Neural progenitor cell (in vitro differentiated cells): Measurements from ENCODE around the gene HHAT. TPM values are rescaled to one million over a fixed set of nuclear protein-coding genes. Genes with fewer than 3 reads are reported as not detected.

Source experiments
- DNase-seq: peaks from one replicate; pipeline ENCODE4 v3.0.0-alpha.2; 2016; ENCODE audit warnings: low spot score
- H2AFZ ChIP-seq: fragments of 200-600 bp; sonication (generic); replicated peaks from 2 replicates; pipeline ENCODE4 v1.6.1; 2016; ENCODE audit warnings: antibody characterized with exemption
- H3F3A ChIP-seq: fragments of 200-600 bp; sonication (generic); 2 replicates; pipeline ENCODE4 v1.6.1; 2016; ENCODE audit warnings: antibody characterized with exemption, low read depth
- H3K27ac ChIP-seq: fragments of 200-600 bp; sonication (generic); 2 replicates; pipeline ENCODE4 v1.5.1; 2016; ENCODE audit warnings: mild to moderate bottlenecking
- H3K27me3 ChIP-seq: fragments of 200-600 bp; sonication (generic); 2 replicates; pipeline ENCODE4 v1.6.1; 2016; ENCODE audit warnings: mild to moderate bottlenecking, moderate library complexity
- H3K36me3 ChIP-seq: fragments of 200-600 bp; sonication (generic); 2 replicates; pipeline ENCODE4 v1.5.1; 2016
- H3K4me1 ChIP-seq: fragments of 200-600 bp; sonication (generic); 2 replicates; pipeline ENCODE4 v1.6.1; 2016; ENCODE audit warnings: mixed run types
- H3K4me2 ChIP-seq: fragments of 200-600 bp; sonication (generic); 2 replicates; pipeline ENCODE4 v1.6.1; 2016
- H3K4me3 ChIP-seq: fragments of 200-600 bp; sonication (generic); 2 replicates; pipeline ENCODE4 v1.5.1; 2016
- H3K79me2 ChIP-seq: fragments of 200-600 bp; sonication (generic); 2 replicates; pipeline ENCODE4 v1.6.1; 2016; ENCODE audit warnings: low read depth
- H3K9ac ChIP-seq: fragments of 200-600 bp; sonication (generic); 2 replicates; pipeline ENCODE4 v1.6.1; 2016
- H3K9me3 ChIP-seq: fragments of 200-600 bp; sonication (generic); 2 replicates; pipeline ENCODE4 v1.5.1; 2016; ENCODE audit warnings: low read depth
- H4K20me1 ChIP-seq: fragments of 200-600 bp; sonication (generic); 2 replicates; pipeline ENCODE4 v1.6.1; 2016; ENCODE audit warnings: low read depth
- H3K27ac Mint-ChIP-seq: 3 replicates; pipeline ENCODE4 v1.8.0; 2021; ENCODE audit warnings: mixed read lengths
- H3K27me3 Mint-ChIP-seq: 2 replicates; pipeline ENCODE4 v1.8.0; 2022; ENCODE audit warnings: low read depth, mild to moderate bottlenecking, inconsistent platforms, moderate library complexity, mixed read lengths; ENCODE audit not compliant: insufficient read depth
- H3K36me3 Mint-ChIP-seq: 3 replicates; pipeline ENCODE4 v1.8.0; 2021; ENCODE audit warnings: mixed read lengths
- H3K4me1 Mint-ChIP-seq: 3 replicates; pipeline ENCODE4 v1.8.0; 2021; ENCODE audit warnings: mixed read lengths
- H3K4me3 Mint-ChIP-seq: 3 replicates; pipeline ENCODE4 v1.8.0; 2021; ENCODE audit warnings: mild to moderate bottlenecking, moderate library complexity, mixed read lengths
- H3K9me3 Mint-ChIP-seq: 3 replicates; pipeline ENCODE4 v1.8.0; 2020; ENCODE audit warnings: mixed read lengths
- EZH2 ChIP-seq: fragments of 200-600 bp; sonication (generic); IDR thresholded peaks from 2 replicates; pipeline ENCODE4 v1.6.1; 2017; ENCODE audit warnings: antibody characterized with exemption, mild to moderate bottlenecking, moderate library complexity
- EZH2phosphoT487 ChIP-seq: fragments of 200-600 bp; sonication (generic); IDR thresholded peaks from 2 replicates; pipeline ENCODE4 v1.6.1; 2017; ENCODE audit warnings: antibody characterized with exemption
- total RNA-seq: library from RNA; depleted of rRNA; stranded (reverse); fragments of >200 nt; gene quantifications from 2 replicates; pipeline ENCODE4 v1.2.3, GENCODE V29; 2015; ENCODE audit warnings: low replicate concordance
- TF ChIP-seq, protein P1 (sequence below): fragments of 200-600 bp; sonication (generic); IDR thresholded peaks from 2 replicates; pipeline ENCODE4 v1.5.1; 2017; ENCODE audit warnings: antibody characterized with exemption, mild to moderate bottlenecking

Gene HHAT
- total RNA-seq, 1 donor from 2014 or later: 10.3 TPM

- Histone ChIP-seq H3K4me3 (no peak overlapping the region), H3K79me2 (no peaks in the 10 kb centered on the region), H3K27me3 (no peaks in the 10 kb centered on the region), H3K9ac (no peak overlapping the region), H3K27ac (no peak overlapping the region), H4K20me1 (no peaks in the 10 kb centered on the region), H2AFZ (no peak overlapping the region), H3K4me1 (peaks cover 27% of the 10 kb centered on the region), H3K4me2 (peak overlapping the region; percentile 38), H3K9me3 (no peaks in the 10 kb centered on the region), H3F3A (peaks cover 22% of the 10 kb centered on the region), H3K36me3 (no peaks in the 10 kb centered on the region)
- Mint-ChIP-seq H3K4me3 (no peak overlapping the region), H3K27me3 (no peaks in the 10 kb centered on the region), H3K4me1 (peaks cover 37% of the 10 kb centered on the region), H3K9me3 (no peaks in the 10 kb centered on the region), H3K36me3 (peaks cover 5% of the 10 kb centered on the region), H3K27ac (no peak overlapping the region)
- peak; percentile 51 for DNase-seq
- TF ChIP-seq, protein P1, sequence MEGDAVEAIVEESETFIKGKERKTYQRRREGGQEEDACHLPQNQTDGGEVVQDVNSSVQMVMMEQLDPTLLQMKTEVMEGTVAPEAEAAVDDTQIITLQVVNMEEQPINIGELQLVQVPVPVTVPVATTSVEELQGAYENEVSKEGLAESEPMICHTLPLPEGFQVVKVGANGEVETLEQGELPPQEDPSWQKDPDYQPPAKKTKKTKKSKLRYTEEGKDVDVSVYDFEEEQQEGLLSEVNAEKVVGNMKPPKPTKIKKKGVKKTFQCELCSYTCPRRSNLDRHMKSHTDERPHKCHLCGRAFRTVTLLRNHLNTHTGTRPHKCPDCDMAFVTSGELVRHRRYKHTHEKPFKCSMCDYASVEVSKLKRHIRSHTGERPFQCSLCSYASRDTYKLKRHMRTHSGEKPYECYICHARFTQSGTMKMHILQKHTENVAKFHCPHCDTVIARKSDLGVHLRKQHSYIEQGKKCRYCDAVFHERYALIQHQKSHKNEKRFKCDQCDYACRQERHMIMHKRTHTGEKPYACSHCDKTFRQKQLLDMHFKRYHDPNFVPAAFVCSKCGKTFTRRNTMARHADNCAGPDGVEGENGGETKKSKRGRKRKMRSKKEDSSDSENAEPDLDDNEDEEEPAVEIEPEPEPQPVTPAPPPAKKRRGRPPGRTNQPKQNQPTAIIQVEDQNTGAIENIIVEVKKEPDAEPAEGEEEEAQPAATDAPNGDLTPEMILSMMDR: peak; percentile 69
- no peak for TF ChIP-seq EZH2phosphoT487
- TF ChIP-seq EZH2: no peak
These were observed 32.3 kb downstream of the HHAT start for GRCh38 chr1:210360852-210361477.

DNA sequence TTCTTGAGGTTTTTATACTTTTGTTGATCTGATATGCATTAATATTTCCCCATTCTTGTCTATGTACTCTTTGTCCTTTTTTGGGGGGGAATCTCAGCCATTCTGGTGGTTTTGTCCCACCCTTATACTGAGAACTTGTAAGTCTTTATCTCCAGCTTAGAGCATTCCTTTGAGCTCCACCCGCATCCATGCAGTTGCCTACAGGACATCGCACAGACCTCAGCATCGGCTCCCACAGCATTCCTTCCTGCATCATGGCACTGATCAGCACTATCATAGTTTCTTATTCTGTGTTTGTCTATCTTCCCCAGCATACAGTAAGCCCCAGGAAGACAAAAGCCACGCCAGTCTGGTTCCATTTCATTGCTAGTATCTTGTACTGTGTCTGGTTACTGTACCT, 33.0 kb downstream of the HHAT start:
- peaks cover 5% of the 10 kb centered on the region for H3K36me3 Mint-ChIP-seq
- H3K27me3 ChIP-seq: no peaks in the 10 kb centered on the region
- H3K4me2 ChIP-seq: no peak overlapping the region
- no peaks in the 10 kb centered on the region for H3K9me3 Mint-ChIP-seq
- peaks cover 37% of the 10 kb centered on the region for H3K4me1 Mint-ChIP-seq
- no peaks in the 10 kb centered on the region for H3K36me3 ChIP-seq
- H3K79me2 ChIP-seq: no peaks in the 10 kb centered on the region
- H3K9ac ChIP-seq: no peak overlapping the region
- no peak overlapping the region for H3K4me3 Mint-ChIP-seq
- no peak overlapping the region for H3K27ac Mint-ChIP-seq
- peaks cover 22% of the 10 kb centered on the region for H3F3A ChIP-seq
- no peak overlapping the region for H3K4me3 ChIP-seq
- H3K27ac ChIP-seq: no peak overlapping the region
- no peak overlapping the region for H2AFZ ChIP-seq
- no peaks in the 10 kb centered on the region for H4K20me1 ChIP-seq
- DNase-seq: no peak
- TF ChIP-seq, protein P1: no peak
- TF ChIP-seq EZH2 (no peak), EZH2phosphoT487 (no peak)
- peaks cover 27% of the 10 kb centered on the region for H3K4me1 ChIP-seq
- H3K9me3 ChIP-seq: no peaks in the 10 kb centered on the region
- H3K27me3 Mint-ChIP-seq: no peaks in the 10 kb centered on the region

GRCh38 chr1:210362526-210362925, 33.8 kb downstream of the HHAT start:
- no peak overlapping the region for H3K27ac Mint-ChIP-seq

More at GRCh38 chr1:210362526-210362925, 33.8 kb downstream of the HHAT start:
- TF ChIP-seq, protein P1: no peak
- TF ChIP-seq EZH2: no peak
- TF ChIP-seq EZH2phosphoT487: no peak
- no peak for DNase-seq
- no peak overlapping the region for H2AFZ ChIP-seq
- Mint-ChIP-seq H3K4me1 (peaks cover 42% of the 10 kb centered on the region), H3K4me3 (no peak overlapping the region), H3K27me3 (no peaks in the 10 kb centered on the region), H3K9me3 (no peaks in the 10 kb centered on the region), H3K36me3 (peaks cover 5% of the 10 kb centered on the region)
- H4K20me1 ChIP-seq: no peaks in the 10 kb centered on the region
- no peak overlapping the region for H3K4me3 ChIP-seq
- no peak overlapping the region for H3K9ac ChIP-seq
- no peaks in the 10 kb centered on the region for H3K9me3 ChIP-seq
- H3K4me1 ChIP-seq: peaks cover 33% of the 10 kb centered on the region
- no peaks in the 10 kb centered on the region for H3K79me2 ChIP-seq
- H3K36me3 ChIP-seq: no peaks in the 10 kb centered on the region
- no peak overlapping the region for H3K4me2 ChIP-seq
- peaks cover 22% of the 10 kb centered on the region for H3F3A ChIP-seq
- H3K27ac ChIP-seq: no peak overlapping the region
- no peaks in the 10 kb centered on the region for H3K27me3 ChIP-seq
